Activated T-cell treated with anti-CD3 and anti-CD28 coated beads, Interleukin-2, amount 50 U/mL, for 72 hours (primary cell): ENCODE data around the gene ARHGEF10L. TPM values are rescaled to one million over a fixed set of nuclear protein-coding genes. Genes with fewer than 3 reads are reported as not detected.

Experiments
- ATAC-seq, 2 donors: fragments of 150-1000 bp; cut with Tn5 transposase; replicated peaks in 1 of 2; 2 replicates each; pipeline ENCODE4 v1.10.0; 2021; ENCODE audit warnings: moderate library complexity in 2 of 2, mild to moderate bottlenecking in 1 of 2
- DNase-seq, 2 donors: peaks; one replicate each; pipeline ENCODE4 v3.0.0; 2021 to 2022; ENCODE audit warnings: mixed read lengths in 1 of 2
- H3K27ac Mint-ChIP-seq: one replicate; pipeline ENCODE4 v1.8.0; 2022; ENCODE audit warnings: mild to moderate bottlenecking, moderate library complexity, mixed read lengths
- H3K27me3 Mint-ChIP-seq: one replicate; pipeline ENCODE4 v1.8.0; 2022; ENCODE audit warnings: low read depth, mixed read lengths
- H3K36me3 Mint-ChIP-seq, 2 donors: one replicate each; pipeline ENCODE4 v1.8.0; 2022; ENCODE audit warnings: mixed read lengths in 2 of 2, mild to moderate bottlenecking in 1 of 2; ENCODE audit not compliant: insufficient read depth in 2 of 2
- H3K4me1 Mint-ChIP-seq: one replicate; pipeline ENCODE4 v1.8.0; 2022; ENCODE audit warnings: low read depth, mixed read lengths
- H3K4me3 Mint-ChIP-seq, 2 donors: one replicate each; pipeline ENCODE4 v1.8.0; 2022; ENCODE audit warnings: mild to moderate bottlenecking in 2 of 2, mixed read lengths in 2 of 2, moderate library complexity in 2 of 2
- H3K9me3 Mint-ChIP-seq, 2 donors: one replicate each; pipeline ENCODE4 v1.8.0; 2022; ENCODE audit warnings: mixed read lengths in 2 of 2
- total RNA-seq, 2 donors: library from RNA; stranded (reverse); gene quantifications; one replicate each; pipeline ENCODE4 v1.2.3, GENCODE V29; 2022

Gene ARHGEF10L
- total RNA-seq, 2 donors from 2014 or later = not detected

GRCh38 chr1:17529381-17529780 lies 10.1 kb upstream of the ARHGEF10L start:
- Mint-ChIP-seq H3K9me3 (no peaks in the 10 kb centered on the region), H3K4me1 (no peaks in the 10 kb centered on the region), H3K27ac (no peak overlapping the region), H3K36me3 (no peaks in the 10 kb centered on the region), H3K27me3 (peaks cover 10% of the 10 kb centered on the region), H3K4me3 (no peak overlapping the region)
- no peak for ATAC-seq
- DNase-seq = no peak

GRCh38 chr1:17531343-17531681 lies 8.2 kb upstream of the ARHGEF10L start:
- H3K36me3 Mint-ChIP-seq = no peaks in the 10 kb centered on the region
- H3K4me3 Mint-ChIP-seq = no peak overlapping the region
- no peaks in the 10 kb centered on the region for H3K9me3 Mint-ChIP-seq
- no peak overlapping the region for H3K27ac Mint-ChIP-seq
- H3K4me1 Mint-ChIP-seq = no peaks in the 10 kb centered on the region
- no peak for ATAC-seq
- DNase-seq = no peak
- peaks cover 6% of the 10 kb centered on the region for H3K27me3 Mint-ChIP-seq

- no peak overlapping the region for H3K27ac Mint-ChIP-seq
- no peaks in the 10 kb centered on the region for H3K9me3 Mint-ChIP-seq
- H3K4me3 Mint-ChIP-seq = no peak overlapping the region
- H3K4me1 Mint-ChIP-seq = no peaks in the 10 kb centered on the region
- H3K27me3 Mint-ChIP-seq = peaks cover 6% of the 10 kb centered on the region
- no peak for DNase-seq
- no peaks in the 10 kb centered on the region for H3K36me3 Mint-ChIP-seq
- ATAC-seq = no peak
Observed at GRCh38 chr1:17531682-17532487, 7.6 kb upstream of the ARHGEF10L start.

GRCh38 chr1:17533201-17533600 lies 6.3 kb upstream of the ARHGEF10L start:
- H3K36me3 Mint-ChIP-seq = no peaks in the 10 kb centered on the region
- no peak overlapping the region for H3K27ac Mint-ChIP-seq
- H3K4me3 Mint-ChIP-seq = no peak overlapping the region
- no peak for ATAC-seq
- no peak for DNase-seq
- peaks cover 16% of the 10 kb centered on the region for H3K27me3 Mint-ChIP-seq
- H3K9me3 Mint-ChIP-seq = no peaks in the 10 kb centered on the region
- H3K4me1 Mint-ChIP-seq = no peaks in the 10 kb centered on the region

GRCh38 chr1:17535300-17535936 lies 4.1 kb upstream of the ARHGEF10L start:
- Mint-ChIP-seq H3K36me3 (no peaks in the 10 kb centered on the region), H3K9me3 (no peaks in the 10 kb centered on the region), H3K27ac (no peak overlapping the region), H3K4me3 (no peak overlapping the region), H3K4me1 (peaks cover 9% of the 10 kb centered on the region), H3K27me3 (peaks cover 28% of the 10 kb centered on the region)
- DNase-seq (no peak), ATAC-seq (no peak)

- ATAC-seq (no peak), DNase-seq (no peak)
- no peaks in the 10 kb centered on the region for H3K9me3 Mint-ChIP-seq
- H3K36me3 Mint-ChIP-seq = no peaks in the 10 kb centered on the region
- H3K27me3 Mint-ChIP-seq = peaks cover 36% of the 10 kb centered on the region
- H3K4me1 Mint-ChIP-seq = peaks cover 9% of the 10 kb centered on the region
- H3K27ac Mint-ChIP-seq = no peak overlapping the region
- no peak overlapping the region for H3K4me3 Mint-ChIP-seq
Observed at GRCh38 chr1:17538010-17538409, 1.5 kb upstream of the ARHGEF10L start.

- Mint-ChIP-seq H3K4me3 (peak overlapping the region; percentile 59 to 73), H3K4me1 (peaks cover 9% of the 10 kb centered on the region), H3K9me3 (no peaks in the 10 kb centered on the region), H3K27ac (no peak overlapping the region), H3K27me3 (peaks cover 36% of the 10 kb centered on the region), H3K36me3 (no peaks in the 10 kb centered on the region)
- ATAC-seq (no peak), DNase-seq (no peak)
Observed at GRCh38 chr1:17538428-17539117, 925 bp upstream of the ARHGEF10L start.

GRCh38 chr1:17539118-17539476 lies 401 bp upstream of the ARHGEF10L start:
- peaks cover 36% of the 10 kb centered on the region for H3K27me3 Mint-ChIP-seq
- peak overlapping the region; percentile 59 to 73 for H3K4me3 Mint-ChIP-seq
- no peaks in the 10 kb centered on the region for H3K36me3 Mint-ChIP-seq
- H3K27ac Mint-ChIP-seq = no peak overlapping the region
- peaks cover 9% of the 10 kb centered on the region for H3K4me1 Mint-ChIP-seq
- no peaks in the 10 kb centered on the region for H3K9me3 Mint-ChIP-seq
- no peak for DNase-seq
- no peak for ATAC-seq

GRCh38 chr1:17540255-17541001 lies 930 bp downstream of the ARHGEF10L start:
- Mint-ChIP-seq H3K27ac (no peak overlapping the region), H3K4me1 (peaks cover 9% of the 10 kb centered on the region), H3K27me3 (peaks cover 39% of the 10 kb centered on the region), H3K4me3 (peak overlapping the region; percentile 46 to 54), H3K9me3 (no peaks in the 10 kb centered on the region), H3K36me3 (no peaks in the 10 kb centered on the region)
- no peak for ATAC-seq
- DNase-seq = no peak

- Mint-ChIP-seq H3K4me3 (no peak overlapping the region), H3K27ac (no peak overlapping the region), H3K27me3 (peaks cover 36% of the 10 kb centered on the region), H3K4me1 (peaks cover 9% of the 10 kb centered on the region), H3K36me3 (no peaks in the 10 kb centered on the region), H3K9me3 (no peaks in the 10 kb centered on the region)
- ATAC-seq = no peak
- no peak for DNase-seq
Observed at GRCh38 chr1:17542645-17543044, 3.1 kb downstream of the ARHGEF10L start.

GRCh38 chr1:17544776-17545350 lies 5.4 kb downstream of the ARHGEF10L start:
- H3K27ac Mint-ChIP-seq = no peak overlapping the region
- H3K9me3 Mint-ChIP-seq = no peaks in the 10 kb centered on the region
- ATAC-seq (no peak), DNase-seq (no peak)
- peaks cover 31% of the 10 kb centered on the region for H3K27me3 Mint-ChIP-seq
- no peaks in the 10 kb centered on the region for H3K4me1 Mint-ChIP-seq
- no peak overlapping the region for H3K4me3 Mint-ChIP-seq
- H3K36me3 Mint-ChIP-seq = no peaks in the 10 kb centered on the region

- Mint-ChIP-seq H3K9me3 (no peaks in the 10 kb centered on the region), H3K4me1 (no peaks in the 10 kb centered on the region), H3K36me3 (no peaks in the 10 kb centered on the region), H3K27ac (no peak overlapping the region), H3K4me3 (no peak overlapping the region), H3K27me3 (peaks cover 31% of the 10 kb centered on the region)
- DNase-seq = no peak
- ATAC-seq = no peak
Observed at GRCh38 chr1:17545356-17545755, 5.9 kb downstream of the ARHGEF10L start.
